Endodermal cell (in vitro differentiated cells): ENCODE results near the gene DENND1A. TPM values are rescaled to one million over a fixed set of nuclear protein-coding genes. Genes with fewer than 3 reads are reported as not detected.
"Not testable (repeated sequence)": the region's sequence is repeated elsewhere in the genome, so short reads cannot be mapped to it uniquely, and the experiment has no call there.

Experiments
- DNase-seq: peaks from one replicate; pipeline ENCODE4 v3.0.0-alpha.2; 2017
- H3K27ac ChIP-seq: 2 replicates; pipeline ENCODE4 v1.5.1; 2013; ENCODE audit warnings: mild to moderate bottlenecking, low read depth, low read length, moderate library complexity
- H3K27me3 ChIP-seq: 2 replicates; pipeline ENCODE4 v1.6.1; 2013; ENCODE audit warnings: mild to moderate bottlenecking, low read length, moderate library complexity; ENCODE audit not compliant: insufficient read depth, control insufficient read depth, poor library complexity, severe bottlenecking
- H3K36me3 ChIP-seq: 2 replicates; pipeline ENCODE4 v1.7.0; 2013; ENCODE audit warnings: mild to moderate bottlenecking, low read length, moderate library complexity; ENCODE audit not compliant: control insufficient read depth, insufficient read depth
- H3K4me1 ChIP-seq: one replicate; pipeline ENCODE4 v1.7.0; 2013; ENCODE audit warnings: low read length; ENCODE audit not compliant: control insufficient read depth, insufficient read depth
- H3K4me3 ChIP-seq: 2 replicates; pipeline ENCODE4 v1.5.1; 2013; ENCODE audit warnings: mild to moderate bottlenecking, low read length, moderate library complexity
- H3K9ac ChIP-seq: 2 replicates; pipeline ENCODE4 v1.6.1; 2013; ENCODE audit warnings: mild to moderate bottlenecking, low read length, moderate library complexity; ENCODE audit not compliant: poor library complexity, severe bottlenecking; ENCODE audit errors: extremely low read depth
- H3K9me3 ChIP-seq: 2 replicates; pipeline ENCODE4 v1.6.1; 2013; ENCODE audit warnings: mild to moderate bottlenecking, low read length, moderate library complexity; ENCODE audit not compliant: control insufficient read depth
- H3K27ac Mint-ChIP-seq: 2 replicates; pipeline ENCODE4 v1.8.0; 2020; ENCODE audit warnings: mixed read lengths
- H3K27me3 Mint-ChIP-seq: 2 replicates; pipeline ENCODE4 v1.8.0; 2021; ENCODE audit warnings: mild to moderate bottlenecking, mixed read lengths; ENCODE audit not compliant: insufficient read depth
- H3K36me3 Mint-ChIP-seq: 2 replicates; pipeline ENCODE4 v1.8.0; 2020; ENCODE audit warnings: low read depth, mixed read lengths
- H3K4me1 Mint-ChIP-seq: 2 replicates; pipeline ENCODE4 v1.8.0; 2020; ENCODE audit warnings: mixed read lengths
- H3K4me3 Mint-ChIP-seq: 2 replicates; pipeline ENCODE4 v1.8.0; 2020; ENCODE audit warnings: mild to moderate bottlenecking, moderate library complexity, mixed read lengths
- H3K9me3 Mint-ChIP-seq: 2 replicates; pipeline ENCODE4 v1.8.0; 2020; ENCODE audit warnings: mild to moderate bottlenecking, mixed read lengths
- CTCF ChIP-seq: fragments of 200-600 bp; sonication (generic); conservative IDR thresholded peaks from 2 replicates; pipeline ENCODE4 v1.5.0; 2021; ENCODE audit warnings: antibody characterized with exemption, mild to moderate bottlenecking
- WGBS, 2 experiments: methylation state at CpG; one replicate each; pipeline versions ENCODE4 v1.1.5 to v1.1.7; 2013; ENCODE audit warnings: missing lambda C conversion rate in 2 of 2, mixed read lengths in 1 of 2; ENCODE audit not compliant: insufficient coverage in 1 of 2, insufficient read length in 1 of 2; 5-methylcytosine and 5-hydroxymethylcytosine counted together
- total RNA-seq, 2 donors: library from RNA; stranded (reverse); fragmentation: NEBNext Ultra II Directional in 1 of 2; extraction: Animal tissue kit (Norgen Biotek cat#: 25700) in 1 of 2; gene quantifications; 2 replicates in 1 of 2; 3 replicates in 1 of 2; pipeline ENCODE4 v1.2.1, GENCODE V29; 2021

The DENND1A gene
- total RNA-seq, 2 donors from 2014 or later = 29.5 to 38.4 TPM

GRCh38 chr9:123735376-123735775 lies 194.6 kb downstream of the DENND1A start:
- H3K4me1 Mint-ChIP-seq = no peaks in the 10 kb centered on the region
- WGBS, 2 experiments = 83 to 97% methylated on average over 1 to 4 of the region's 4 CpGs

GRCh38 chr9:123728571-123728970 lies 201.4 kb downstream of the DENND1A start:
- peaks cover 25% of the 10 kb centered on the region for H3K9me3 Mint-ChIP-seq
- not testable (repeated sequence) for H3K36me3 ChIP-seq, H3K27ac Mint-ChIP-seq, H3K27ac ChIP-seq, H3K27me3 Mint-ChIP-seq, H3K4me3 ChIP-seq, H3K36me3 Mint-ChIP-seq, H3K4me3 Mint-ChIP-seq, H3K9ac ChIP-seq, H3K9me3 ChIP-seq, DNase-seq, H3K27me3 ChIP-seq, H3K4me1 Mint-ChIP-seq, H3K4me1 ChIP-seq
- 96% methylated on average over 5 of the region's 5 CpGs; no CpG with 5 or more reads in 1 of the 2 experiments for WGBS, 2 experiments

More at GRCh38 chr9:123735376-123735775, 194.6 kb downstream of the DENND1A start:
- Histone ChIP-seq H3K4me3 (no peak overlapping the region), H3K9ac (no peak overlapping the region), H3K9me3 (no peaks in the 10 kb centered on the region), H3K36me3 (no peaks in the 10 kb centered on the region), H3K4me1 (no peaks in the 10 kb centered on the region), H3K27ac (no peak overlapping the region), H3K27me3 (no peaks in the 10 kb centered on the region)
- Mint-ChIP-seq H3K4me3 (no peak overlapping the region), H3K9me3 (peaks cover 2% of the 10 kb centered on the region), H3K27me3 (no peaks in the 10 kb centered on the region), H3K27ac (no peak overlapping the region), H3K36me3 (no peaks in the 10 kb centered on the region)
- no peak for DNase-seq
- no peak for TF ChIP-seq CTCF

- no peak for TF ChIP-seq CTCF
- Mint-ChIP-seq H3K27ac (no peak overlapping the region), H3K36me3 (peaks cover 18% of the 10 kb centered on the region), H3K27me3 (no peaks in the 10 kb centered on the region), H3K4me1 (peaks cover 6% of the 10 kb centered on the region), H3K4me3 (no peak overlapping the region), H3K9me3 (peaks cover 38% of the 10 kb centered on the region)
- 83 to 100% methylated on average over 1 of the region's 1 CpG for WGBS, 2 experiments
- H3K27ac ChIP-seq = no peak overlapping the region
- no peak overlapping the region for H3K9ac ChIP-seq
- no peaks in the 10 kb centered on the region for H3K4me1 ChIP-seq
- H3K9me3 ChIP-seq = peaks cover 20% of the 10 kb centered on the region
- no peaks in the 10 kb centered on the region for H3K27me3 ChIP-seq
- no peak overlapping the region for H3K4me3 ChIP-seq
- no peak for DNase-seq
- no peaks in the 10 kb centered on the region for H3K36me3 ChIP-seq
These were observed 202.6 kb downstream of the DENND1A start for GRCh38 chr9:123727332-123727731.

- Histone ChIP-seq H3K4me1 (no peaks in the 10 kb centered on the region), H3K9ac (no peak overlapping the region), H3K4me3 (no peak overlapping the region), H3K36me3 (no peaks in the 10 kb centered on the region), H3K27me3 (no peaks in the 10 kb centered on the region), H3K27ac (no peak overlapping the region), H3K9me3 (peaks cover 39% of the 10 kb centered on the region)
- Mint-ChIP-seq H3K27ac (no peak overlapping the region), H3K36me3 (peaks cover 34% of the 10 kb centered on the region), H3K4me3 (no peak overlapping the region), H3K27me3 (peaks cover 3% of the 10 kb centered on the region), H3K9me3 (peaks cover 55% of the 10 kb centered on the region), H3K4me1 (peaks cover 6% of the 10 kb centered on the region)
- 35 to 82% methylated on average over 5 to 8 of the region's 8 CpGs for WGBS, 2 experiments
- peak; percentile 54 for DNase-seq
- no peak for TF ChIP-seq CTCF
These were observed 204.5 kb downstream of the DENND1A start for GRCh38 chr9:123725389-123725788.
